ENCODE measurements around the gene OSBPL8. TPM values are rescaled to one million over a fixed set of nuclear protein-coding genes. Genes with fewer than 3 reads are reported as not detected.

Gene OSBPL8
- total and polyA plus RNA-seq, 2 of the 8 experiments (the other 6 are each of a cell fraction or from before 2014, with no cell fraction given): 10.9 to 81.1 TPM

DNA sequence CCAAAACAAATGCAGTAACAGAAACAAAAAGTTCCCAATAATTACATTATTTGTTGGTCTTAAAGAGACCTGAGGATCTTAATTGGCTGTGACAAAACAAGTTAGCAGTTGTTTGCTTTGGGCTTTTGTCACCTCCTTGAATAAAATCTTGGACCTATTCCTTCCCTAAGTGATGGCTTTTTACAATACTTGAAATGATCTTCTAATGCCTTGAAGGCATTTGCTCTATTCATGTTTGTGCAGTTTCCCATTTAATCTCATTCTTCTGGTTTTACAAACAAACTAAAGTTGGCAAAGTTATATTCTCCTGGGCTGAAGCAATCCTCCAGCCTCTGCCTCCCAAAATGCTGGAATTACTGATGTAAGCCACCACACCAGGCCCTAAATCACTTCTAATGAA, 98.8 kb downstream of the OSBPL8 start:
- H2BK120ac ChIP-seq (replicated peaks; ENCODE audit: low read depth, low read length): no peak overlapping the region
- no peak for TF ChIP-seq ASH2L (IDR thresholded peaks at IDR 0.05; ENCODE audit: low read length)
- no peak for TF ChIP-seq EP300 (IDR thresholded peaks at IDR 0.05; ENCODE audit: borderline replicate concordance in 1 of 2, low read depth in 2 of 2, low read length in 2 of 2)
- no peak for TF ChIP-seq SIN3A (conservative IDR thresholded peaks at IDR 0.05 in 1 of 2, IDR thresholded peaks at IDR 0.05 in 1 of 2; ENCODE audit: low read depth in 1 of 2, low read length in 2 of 2)
- TF ChIP-seq HDAC2 (IDR thresholded peaks at IDR 0.05; ENCODE audit: borderline replicate concordance in 1 of 2, low read depth in 2 of 2, low read length in 2 of 2): no peak
- no peak for TF ChIP-seq RNF2 (IDR thresholded peaks at IDR 0.05; ENCODE audit: borderline replicate concordance, low read depth, low read length, missing control alignments, poor library complexity, severe bottlenecking)
- TF ChIP-seq MAFK (IDR thresholded peaks at IDR 0.05; ENCODE audit: low read depth, low read length): no peak
- TF ChIP-seq SP4 (IDR thresholded peaks at IDR 0.05; ENCODE audit: low read length): no peak
- no peak for TF ChIP-seq SP1 (IDR thresholded peaks at IDR 0.05; ENCODE audit: low read depth, low read length)
- TF ChIP-seq SUZ12 (IDR thresholded peaks at IDR 0.05; ENCODE audit: low read length): no peak
- TF ChIP-seq RXRA (IDR thresholded peaks at IDR 0.05; ENCODE audit: insufficient read depth, low read depth, low read length): no peak

More for the DNA sequence above, 98.8 kb downstream of the OSBPL8 start:
- CTCF ChIA-PET (ENCODE audit: partially characterized antibody): interaction anchor here (0.6 kb wide), 1 partner anchor 1542 kb away, joined by 3 read pairs; no protein-coding TSS in a partner anchor
- no peak overlapping the region for H4K5ac ChIP-seq (ENCODE audit: insufficient read length, low read depth, low read length)
- no peak overlapping the region for H4K91ac ChIP-seq (replicated peaks; ENCODE audit: insufficient read length, low read length)
- no peaks in the 10 kb centered on the region for H3K79me1 ChIP-seq (ENCODE audit: low read depth, low read length)
- H3K14ac ChIP-seq (ENCODE audit: insufficient read length): no peak overlapping the region
- H2BK15ac ChIP-seq (ENCODE audit: low read length): no peak overlapping the region
- H3K4ac ChIP-seq (replicated peaks; ENCODE audit: insufficient read length, low read depth, low read length): no peak overlapping the region
- DNase-seq (ENCODE audit: low read depth in 1 of 2, low spot score in 2 of 2): no peak
- no peaks in the 10 kb centered on the region for H3K4me1 ChIP-seq (replicated peaks in 1 of 4; ENCODE audit: control insufficient read depth in 3 of 4, insufficient read depth in 4 of 4, low read length in 3 of 4)
- H3K4me2 ChIP-seq (ENCODE audit: insufficient read depth in 1 of 2, low read depth in 2 of 2, low read length in 2 of 2): no peak overlapping the region
- no peak overlapping the region for H4K8ac ChIP-seq (ENCODE audit: extremely low read depth, insufficient read depth, low read length)
- H2AFZ ChIP-seq (ENCODE audit: low read length): no peak overlapping the region
- H3K4me3 ChIP-seq (ENCODE audit: extremely low read depth in 1 of 4, insufficient read depth in 2 of 4, low read depth in 3 of 4, low read length in 4 of 4): no peak overlapping the region
- no peak overlapping the region for H3K56ac ChIP-seq (replicated peaks; ENCODE audit: insufficient read length, low read depth, low read length)
- FAIRE-seq: no peak
- no peaks in the 10 kb centered on the region for H3K36me3 ChIP-seq (ENCODE audit: control insufficient read depth in 2 of 4, insufficient read depth in 4 of 4, low read length in 3 of 4)
- no peak overlapping the region for H3K27ac ChIP-seq (ENCODE audit: low read depth, low read length)
- H3K9me3 ChIP-seq (ENCODE audit: insufficient read depth in 2 of 2, low read depth in 1 of 2, low read length in 1 of 2): no peaks in the 10 kb centered on the region
- H3K9ac ChIP-seq (replicated peaks in 1 of 4; ENCODE audit: extremely low read depth in 1 of 4, low read depth in 3 of 4, low read length in 3 of 4): no peak overlapping the region
- H3K79me2 ChIP-seq (ENCODE audit: control insufficient read depth in 1 of 2, insufficient read depth in 2 of 2, low read length in 2 of 2): 0 out of 4 replicates have a peak, but pooled peaks cover 0 to 6% of the 10 kb centered on the region in 2 experiments
- no peaks in the 10 kb centered on the region for H3K23me2 ChIP-seq (ENCODE audit: low read depth, low read length)
- H4K20me1 ChIP-seq (replicated peaks in 1 of 2; ENCODE audit: control insufficient read depth in 1 of 2, insufficient read depth in 2 of 2, low read length in 2 of 2): no peaks in the 10 kb centered on the region
- H3K23ac ChIP-seq (ENCODE audit: insufficient read length): no peak overlapping the region
- H3K18ac ChIP-seq (ENCODE audit: extremely low read depth, low read length): no peak overlapping the region
- POLR2A ChIA-PET (ENCODE audit: partially characterized antibody): no interaction called here
- no peak overlapping the region for H2BK12ac ChIP-seq (ENCODE audit: low read depth, low read length)
- no peak overlapping the region for H2BK5ac ChIP-seq (ENCODE audit: low read depth, low read length)
- no peak overlapping the region for H2BK20ac ChIP-seq (ENCODE audit: low read length)
- no peaks in the 10 kb centered on the region for H3K27me3 ChIP-seq (replicated peaks in 1 of 4; ENCODE audit: control insufficient read depth in 3 of 4, extremely low read depth in 1 of 4, insufficient read depth in 3 of 4, low read length in 3 of 4)
- H2AK5ac ChIP-seq (ENCODE audit: low read depth, low read length): no peak overlapping the region

Data from H1 (cell line).